ENCODE data around the gene PKIG. TPM values are rescaled to one million over a fixed set of nuclear protein-coding genes. Genes with fewer than 3 reads are reported as not detected.
A peak's percentile ranks its signal among the peaks of the same experiment; 100 is the strongest.

PKIG gene
- total and polyA plus RNA-seq, 12 donors, result 43.9 to 225 (median 111) TPM

DNA sequence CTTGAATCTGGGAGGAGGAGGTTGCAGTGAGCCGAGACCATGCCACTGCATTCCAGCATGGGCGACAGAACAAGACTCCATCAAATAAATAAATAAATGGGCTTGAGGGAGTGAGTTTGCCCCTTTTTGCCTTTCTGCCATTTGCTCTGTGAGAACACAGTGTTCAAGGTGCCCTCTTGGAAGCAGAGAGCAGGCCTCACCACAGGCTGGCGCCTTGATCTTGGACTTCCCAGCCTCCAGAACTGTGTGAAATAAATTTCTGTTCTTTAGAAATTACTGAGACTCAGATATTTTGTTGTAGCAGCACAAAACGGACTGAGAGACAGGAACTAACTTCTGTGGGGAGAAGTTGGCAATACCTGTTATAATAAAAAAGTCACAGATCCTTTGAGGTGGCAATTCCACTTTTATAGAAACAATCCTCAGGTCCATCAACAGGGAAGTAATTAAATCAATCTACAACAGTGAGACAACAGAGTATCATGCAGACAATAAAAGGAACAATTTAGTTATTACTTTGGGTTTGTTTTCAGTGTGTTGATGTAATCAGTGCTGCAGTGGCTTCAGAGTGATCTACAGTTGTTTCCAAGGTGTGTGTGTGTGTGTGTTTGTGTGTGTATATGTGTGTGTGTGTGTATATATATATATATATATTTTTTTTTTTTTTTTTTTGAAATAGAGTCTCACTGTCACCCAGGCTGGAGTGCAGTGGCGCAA lies 24.5 kb downstream of the PKIG start:
- 94 to 99% (median 96%) methylated on average over 5 of the region's 5 CpGs for WGBS, 4 donors
- TF ChIP-seq POLR2A (IDR thresholded peaks at IDR 0.05) (no peak), CTCF (IDR thresholded peaks at IDR 0.05) (no peak)
- H3K9me3 ChIP-seq (replicated peaks in 1 of 3), result no peaks in the 10 kb centered on the region
- H3K36me3 ChIP-seq (replicated peaks in 1 of 2), result no peaks in the 10 kb centered on the region
- intact Hi-C loops (cut with DNase I), result loop anchor here in 1 of 2 donors (10.0 kb wide), 1 partner anchor 72 kb away; no protein-coding TSS in a partner anchor
- H3K4me1 ChIP-seq (replicated peaks in 1 of 2), result peaks cover 14 to 52% of the 10 kb centered on the region in 2 donors
- DNase-seq, result no peak
- no peak overlapping the region for H3K27ac ChIP-seq
- no peak overlapping the region for H3K4me3 ChIP-seq
- H3K27me3 ChIP-seq, result no peaks in the 10 kb centered on the region

DNA sequence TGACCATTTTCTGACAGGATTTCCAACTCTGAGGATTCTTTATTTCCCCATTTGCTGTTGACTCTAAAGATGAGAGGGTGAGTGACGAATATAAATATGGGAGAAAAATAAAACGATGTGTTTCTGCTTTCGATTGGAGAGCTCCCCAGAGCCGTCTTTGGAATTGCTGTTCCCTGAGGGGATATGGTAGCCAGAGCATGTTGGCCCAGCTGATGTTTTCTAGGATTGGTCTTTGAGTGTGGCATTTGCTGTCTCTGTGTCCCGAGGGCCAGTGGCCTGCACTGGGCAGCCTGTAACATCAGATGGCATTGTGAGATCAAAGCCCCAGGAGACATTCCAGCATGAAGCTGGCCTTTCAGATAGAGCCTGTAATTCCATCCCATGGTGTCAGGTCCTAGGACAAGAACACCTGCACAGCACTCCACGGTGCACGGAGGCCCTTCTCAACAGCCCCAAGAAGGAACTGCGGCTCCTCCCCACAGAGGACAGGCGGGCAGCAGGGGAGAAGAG lies 26.7 kb downstream of the PKIG start:
- no peak for DNase-seq
- no peaks in the 10 kb centered on the region for H3K9me3 ChIP-seq (replicated peaks in 1 of 3)
- intact Hi-C loops (cut with DNase I), result loop anchor here in 1 of 2 donors (10.0 kb wide), 1 partner anchor 74 kb away; no protein-coding TSS in a partner anchor
- TF ChIP-seq CTCF (IDR thresholded peaks at IDR 0.05) (no peak), POLR2A (IDR thresholded peaks at IDR 0.05) (no peak)
- no peaks in the 10 kb centered on the region for H3K27me3 ChIP-seq
- peaks cover 0 to 12% of the 10 kb centered on the region in 2 donors for H3K36me3 ChIP-seq (replicated peaks in 1 of 2)
- H3K27ac ChIP-seq, result peak overlapping the region in 4 of 5 donors; percentile 49 to 90 (median 78)
- peaks cover 3 to 35% of the 10 kb centered on the region in 2 donors for H3K4me1 ChIP-seq (replicated peaks in 1 of 2)
- 58 to 78% (median 66%) methylated on average over 5 to 9 of the region's 9 CpGs for WGBS, 4 donors
- no peak overlapping the region for H3K4me3 ChIP-seq

DNA sequence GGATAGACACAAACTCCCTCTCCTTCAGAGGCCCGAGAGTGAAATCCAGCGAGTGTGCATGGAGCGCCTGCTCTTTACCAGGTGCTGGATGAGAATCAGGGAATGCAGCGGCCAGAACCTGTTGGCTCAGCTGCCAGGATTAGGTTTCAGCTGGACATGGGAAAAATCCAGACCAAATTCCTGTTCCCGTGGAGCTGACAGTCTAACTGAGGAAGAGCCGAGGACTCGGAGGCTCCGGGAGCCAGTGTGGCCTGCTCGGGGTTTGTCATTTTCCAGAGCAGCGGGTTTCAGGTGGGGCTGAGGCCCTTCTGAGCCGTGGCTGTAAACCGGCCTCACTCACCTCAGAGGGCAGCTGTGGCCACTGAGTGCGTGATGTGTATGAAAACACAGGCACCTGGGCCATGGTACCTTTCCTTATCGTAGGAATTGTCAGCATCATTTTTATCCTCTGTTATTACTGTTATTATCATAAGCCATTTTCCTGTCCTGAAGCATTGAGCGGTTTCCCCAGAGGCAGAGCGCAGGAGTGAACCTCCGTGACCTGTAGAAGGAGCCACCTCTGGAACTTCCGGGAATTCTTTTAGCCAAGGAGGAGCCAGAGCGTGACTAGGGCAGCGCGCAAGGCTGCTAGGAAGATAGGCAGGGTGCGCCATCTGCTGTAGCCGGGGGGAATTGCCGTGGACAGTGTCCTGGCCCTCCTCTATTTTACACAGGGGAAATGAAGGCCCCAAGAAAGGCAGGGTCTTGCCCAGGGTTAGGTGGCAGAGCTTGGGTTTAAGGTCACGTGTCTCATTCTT lies 27.3 kb downstream of the PKIG start:
- peak overlapping the region in 1 of 4 donors; percentile 15 for H3K4me3 ChIP-seq

More for the DNA sequence above, 27.3 kb downstream of the PKIG start:
- H3K27ac ChIP-seq, result peak overlapping the region in 4 of 5 donors; percentile 49 to 90 (median 78)
- WGBS, 4 donors, result 22 to 32% (median 24%) methylated on average over 24 to 25 of the region's 25 CpGs
- H3K36me3 ChIP-seq (replicated peaks in 1 of 2), result peaks cover 0 to 16% of the 10 kb centered on the region in 2 donors
- TF ChIP-seq CTCF (IDR thresholded peaks at IDR 0.05) (peak; percentile 94 to 99 (median 99)), POLR2A (IDR thresholded peaks at IDR 0.05) (peak in 1 of 2 donors; percentile 39)
- peak; percentile 91 to 97 (median 95) for DNase-seq
- no peaks in the 10 kb centered on the region for H3K9me3 ChIP-seq (replicated peaks in 1 of 3)
- H3K27me3 ChIP-seq, result no peaks in the 10 kb centered on the region
- H3K4me1 ChIP-seq (replicated peaks in 1 of 2), result peaks cover 3 to 35% of the 10 kb centered on the region in 2 donors
- intact Hi-C loops (cut with DNase I), result loop anchor here (5.0 to 10.0 kb wide), 3 partner anchors 75 to 205 kb away; no protein-coding TSS in a partner anchor

Measured in adrenal gland (tissue), 12 donors.